GM18517 (cell line): ENCODE measurements around the gene AFDN.

Source experiments
- ATAC-seq: cut with Tn5 transposase; IDR thresholded peaks from one replicate; pipeline ENCODE4 v1.9.1; 2021; ENCODE audit warnings: mild to moderate bottlenecking, moderate library complexity; ENCODE audit not compliant: unreplicated experiment

Gene AFDN, protein sequence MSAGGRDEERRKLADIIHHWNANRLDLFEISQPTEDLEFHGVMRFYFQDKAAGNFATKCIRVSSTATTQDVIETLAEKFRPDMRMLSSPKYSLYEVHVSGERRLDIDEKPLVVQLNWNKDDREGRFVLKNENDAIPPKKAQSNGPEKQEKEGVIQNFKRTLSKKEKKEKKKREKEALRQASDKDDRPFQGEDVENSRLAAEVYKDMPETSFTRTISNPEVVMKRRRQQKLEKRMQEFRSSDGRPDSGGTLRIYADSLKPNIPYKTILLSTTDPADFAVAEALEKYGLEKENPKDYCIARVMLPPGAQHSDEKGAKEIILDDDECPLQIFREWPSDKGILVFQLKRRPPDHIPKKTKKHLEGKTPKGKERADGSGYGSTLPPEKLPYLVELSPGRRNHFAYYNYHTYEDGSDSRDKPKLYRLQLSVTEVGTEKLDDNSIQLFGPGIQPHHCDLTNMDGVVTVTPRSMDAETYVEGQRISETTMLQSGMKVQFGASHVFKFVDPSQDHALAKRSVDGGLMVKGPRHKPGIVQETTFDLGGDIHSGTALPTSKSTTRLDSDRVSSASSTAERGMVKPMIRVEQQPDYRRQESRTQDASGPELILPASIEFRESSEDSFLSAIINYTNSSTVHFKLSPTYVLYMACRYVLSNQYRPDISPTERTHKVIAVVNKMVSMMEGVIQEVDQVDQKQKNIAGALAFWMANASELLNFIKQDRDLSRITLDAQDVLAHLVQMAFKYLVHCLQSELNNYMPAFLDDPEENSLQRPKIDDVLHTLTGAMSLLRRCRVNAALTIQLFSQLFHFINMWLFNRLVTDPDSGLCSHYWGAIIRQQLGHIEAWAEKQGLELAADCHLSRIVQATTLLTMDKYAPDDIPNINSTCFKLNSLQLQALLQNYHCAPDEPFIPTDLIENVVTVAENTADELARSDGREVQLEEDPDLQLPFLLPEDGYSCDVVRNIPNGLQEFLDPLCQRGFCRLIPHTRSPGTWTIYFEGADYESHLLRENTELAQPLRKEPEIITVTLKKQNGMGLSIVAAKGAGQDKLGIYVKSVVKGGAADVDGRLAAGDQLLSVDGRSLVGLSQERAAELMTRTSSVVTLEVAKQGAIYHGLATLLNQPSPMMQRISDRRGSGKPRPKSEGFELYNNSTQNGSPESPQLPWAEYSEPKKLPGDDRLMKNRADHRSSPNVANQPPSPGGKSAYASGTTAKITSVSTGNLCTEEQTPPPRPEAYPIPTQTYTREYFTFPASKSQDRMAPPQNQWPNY (N-terminal part only)

DNA sequence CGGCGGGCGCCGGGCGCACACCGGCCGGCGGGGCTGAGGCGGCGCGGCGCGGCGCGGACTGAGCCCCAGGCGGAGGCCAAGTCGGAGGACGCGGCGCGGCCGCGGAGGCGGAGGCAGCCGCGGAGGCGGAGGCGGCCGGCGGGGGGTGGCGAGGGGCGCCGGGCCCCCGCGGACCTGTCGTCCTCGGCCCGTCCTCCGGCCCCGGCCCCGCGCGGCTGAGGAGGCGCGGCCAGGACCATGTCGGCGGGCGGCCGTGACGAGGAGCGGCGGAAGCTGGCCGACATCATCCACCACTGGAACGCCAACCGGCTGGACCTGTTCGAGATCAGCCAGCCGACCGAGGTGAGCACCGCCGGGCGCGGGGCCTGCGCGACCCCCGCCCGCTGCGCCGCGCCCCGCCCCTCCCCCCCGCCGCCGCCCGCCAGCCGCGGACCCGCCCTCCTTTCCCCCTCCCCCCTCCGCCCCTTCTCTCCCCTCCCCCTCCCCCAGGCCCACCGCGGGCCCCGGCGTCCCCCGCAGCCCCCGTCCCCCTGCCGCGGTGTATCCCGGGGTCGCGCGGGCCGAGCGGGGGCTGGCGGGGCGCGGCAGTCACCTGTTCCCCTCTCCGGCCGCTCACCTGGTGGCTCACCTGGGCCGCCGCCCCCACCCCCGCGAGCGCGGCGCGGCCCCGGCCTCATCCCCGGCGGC lies at the start of gene AFDN:
AFDN (plus strand) TSS at position 16 of the 687 bp plus-strand sequence; CDS start at position 238, 222 bp downstream.
- peak; percentile 41 for ATAC-seq

DNA sequence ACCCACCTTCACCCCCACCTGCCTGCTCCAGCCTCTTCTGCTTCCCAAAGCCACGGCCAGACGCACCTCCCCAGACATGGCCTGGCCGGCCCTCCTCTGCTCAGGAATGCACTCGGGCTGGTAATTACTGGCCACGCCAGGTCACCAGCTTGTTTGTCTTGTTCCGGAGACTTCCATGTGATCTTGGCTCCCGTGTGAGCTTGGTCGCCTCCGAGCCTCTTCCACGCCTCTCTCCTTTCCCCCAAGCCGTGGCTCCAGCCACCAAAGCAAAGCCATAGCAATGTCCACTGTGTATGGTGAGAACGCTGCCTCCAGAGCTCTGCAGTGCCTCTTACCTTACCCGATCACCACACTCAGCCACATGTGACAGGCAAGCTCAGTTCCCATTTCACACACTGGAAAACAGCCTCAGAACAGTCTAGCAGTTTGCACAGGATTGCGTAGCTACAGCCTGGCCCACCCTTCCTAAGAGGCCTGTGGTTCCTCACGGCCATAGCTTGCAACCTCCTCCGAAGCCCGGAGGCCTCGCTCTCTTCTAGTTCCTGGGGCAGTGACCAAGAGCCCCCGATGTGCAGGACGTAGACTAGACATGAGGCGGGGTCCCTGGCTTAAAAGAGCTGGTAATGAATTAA lies 48.1 kb upstream of the AFDN start:
- no peak for ATAC-seq

DNA sequence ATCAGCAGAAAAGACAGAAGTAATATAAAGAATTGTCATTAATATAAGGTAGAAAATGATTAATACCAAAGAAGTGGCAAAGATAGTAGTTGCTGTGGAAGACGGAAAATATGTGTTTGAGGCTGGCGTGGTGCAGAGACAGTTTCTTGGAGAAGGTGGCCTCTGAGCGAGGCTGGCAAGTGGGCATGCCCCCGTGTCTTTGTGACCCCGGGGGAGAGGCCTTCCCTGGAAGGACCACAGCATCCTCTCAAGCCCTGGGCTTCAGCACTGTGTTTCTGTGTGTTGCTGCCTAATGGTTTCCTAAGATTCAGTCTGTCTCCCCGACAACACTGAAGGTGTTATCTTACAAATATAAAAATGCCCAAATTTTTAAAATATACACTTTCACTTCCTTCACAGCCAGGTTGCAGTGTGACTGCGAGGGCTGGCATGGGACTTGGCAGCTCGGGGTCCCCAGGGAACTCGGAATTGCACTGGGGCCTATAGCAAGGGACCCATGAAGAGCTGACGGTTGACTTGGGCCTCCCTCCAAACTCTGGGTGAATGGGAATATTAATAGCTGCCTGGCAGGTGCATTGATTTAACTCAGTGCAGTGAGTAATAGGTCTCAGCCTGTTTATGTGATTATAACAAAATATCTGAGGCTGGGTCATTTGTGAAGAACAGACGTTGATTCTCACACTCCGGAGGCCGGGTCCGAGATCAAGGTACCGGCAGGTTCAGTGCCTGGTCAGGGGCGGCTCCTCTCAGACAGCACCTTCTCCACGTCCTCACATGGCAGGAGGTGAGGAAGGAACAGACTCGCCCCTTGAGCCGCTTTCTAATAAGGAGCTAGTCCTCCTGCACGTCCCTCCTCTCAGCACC lies 47.4 kb upstream of the AFDN start:
- ATAC-seq: no peak

DNA sequence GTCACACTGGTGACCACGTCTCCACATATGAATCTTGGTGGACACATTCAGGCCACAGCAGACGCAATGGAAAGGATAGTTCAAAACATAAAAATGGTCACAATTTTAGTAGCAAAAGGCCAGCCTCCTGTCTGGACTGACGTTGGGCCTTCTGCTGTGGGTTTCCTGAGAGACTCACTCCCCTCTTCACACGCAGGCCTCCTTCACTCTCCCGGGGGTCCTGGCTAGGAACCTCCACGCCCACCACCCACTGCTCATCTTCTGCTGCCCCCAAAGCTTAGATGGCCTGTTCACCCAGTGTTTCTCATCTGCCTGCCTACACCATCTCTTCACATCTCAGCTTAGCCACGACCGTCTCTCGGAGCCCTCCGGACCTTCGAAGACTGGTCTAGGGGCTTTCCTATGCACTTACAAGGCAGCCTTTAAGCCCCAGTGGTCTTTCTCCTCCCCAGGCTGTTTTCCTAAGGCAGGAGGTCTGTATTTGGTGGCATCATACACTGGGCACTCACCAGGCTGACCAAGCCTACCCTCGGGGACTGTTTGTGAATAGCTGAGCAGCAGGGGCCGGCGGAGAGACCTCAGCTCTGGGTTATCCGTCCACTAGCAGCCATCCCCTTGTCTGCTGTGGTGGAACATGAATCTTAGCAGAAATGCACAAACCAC lies 46.6 kb upstream of the AFDN start:
- ATAC-seq: no peak

DNA sequence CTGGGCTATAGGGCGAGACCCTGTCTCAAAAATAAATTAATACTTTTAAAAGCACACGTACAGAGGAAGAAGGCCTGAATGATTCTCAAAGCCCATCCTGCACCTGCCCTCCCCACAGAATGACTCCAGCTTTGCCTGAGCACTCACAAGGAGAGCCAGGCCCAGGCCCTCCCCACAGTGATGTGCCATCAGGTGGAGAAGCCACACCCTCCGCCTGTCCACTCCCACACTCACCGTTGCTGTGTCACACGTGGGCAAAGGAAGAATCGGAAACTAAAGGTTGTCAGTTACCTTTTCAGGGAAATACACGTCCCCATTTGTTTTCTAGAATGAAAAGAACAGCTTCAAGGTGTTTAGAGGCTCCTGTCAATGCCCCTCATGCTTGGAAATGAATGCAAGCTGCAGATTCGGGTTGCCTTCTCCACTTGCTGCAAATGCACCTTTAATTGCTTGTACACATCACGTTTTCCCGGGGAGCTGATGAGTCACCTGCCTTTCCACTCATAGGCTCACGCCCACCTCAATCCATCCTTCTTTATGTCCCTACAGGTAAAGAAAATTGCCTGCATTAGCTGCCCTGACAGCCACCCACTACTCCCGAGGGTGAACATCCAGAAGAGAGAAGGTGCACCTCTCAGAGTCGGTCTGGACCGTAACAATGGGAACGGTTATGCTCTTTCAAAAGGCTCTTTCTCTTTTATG lies 45.5 kb upstream of the AFDN start:
- no peak for ATAC-seq

DNA sequence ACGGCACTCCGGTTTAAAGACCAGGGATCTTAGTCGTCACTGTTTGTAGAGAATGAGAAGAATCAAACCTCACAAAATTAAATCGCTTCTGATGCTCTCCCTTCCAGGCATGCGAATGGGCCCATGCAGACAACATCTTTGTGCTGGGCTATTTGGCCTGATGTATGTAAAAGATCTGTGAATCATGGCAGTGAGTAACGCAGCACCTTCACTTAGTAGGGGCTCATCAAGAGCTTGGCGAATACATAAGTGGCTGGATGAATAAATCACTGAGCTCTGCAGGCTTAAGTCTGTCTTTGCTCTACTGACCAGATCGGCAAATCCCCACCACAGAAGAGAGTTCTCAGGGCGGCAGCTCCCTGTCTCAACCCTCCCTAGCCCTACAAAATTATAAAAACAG lies 44.8 kb upstream of the AFDN start:
- no peak for ATAC-seq

DNA sequence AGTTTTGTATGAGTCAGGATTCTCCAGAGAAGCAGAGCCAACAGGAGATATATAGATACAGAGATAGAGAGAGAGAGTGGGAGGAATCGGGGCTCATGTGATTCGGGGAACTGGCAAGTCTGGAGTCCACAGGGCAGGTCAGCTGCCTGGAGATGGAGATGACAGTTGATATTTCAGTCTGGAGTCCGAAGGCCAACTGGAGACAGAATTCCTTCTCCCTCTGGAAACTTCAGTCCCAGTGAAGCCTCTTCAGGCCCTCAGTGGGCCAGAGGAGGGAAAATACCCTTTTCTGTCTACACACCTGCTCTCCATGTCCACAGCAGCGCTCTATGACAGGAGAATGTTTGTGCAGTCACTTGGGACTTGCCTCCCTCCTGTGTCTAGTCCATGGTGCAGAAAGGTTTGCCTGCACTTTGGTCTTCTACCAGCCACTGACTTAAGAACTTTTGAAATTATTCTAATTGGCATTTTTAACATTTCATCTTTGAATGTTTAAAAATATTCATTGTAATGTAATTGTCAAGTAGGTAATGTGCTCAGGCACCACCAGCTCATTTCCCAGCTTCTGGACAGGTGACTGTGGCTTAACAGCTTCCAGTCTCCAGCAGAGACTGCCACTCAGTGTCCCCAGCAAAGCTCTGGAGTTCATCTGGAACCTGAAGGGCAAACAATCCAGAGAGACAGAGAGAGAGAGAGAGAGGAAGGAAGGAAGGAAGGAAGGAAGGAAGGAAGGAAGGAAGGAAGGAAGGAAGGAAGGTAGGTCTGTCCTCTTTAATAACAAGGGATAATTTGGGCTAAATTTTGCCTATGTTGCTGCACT lies 43.8 kb upstream of the AFDN start:
- no peak for ATAC-seq

DNA sequence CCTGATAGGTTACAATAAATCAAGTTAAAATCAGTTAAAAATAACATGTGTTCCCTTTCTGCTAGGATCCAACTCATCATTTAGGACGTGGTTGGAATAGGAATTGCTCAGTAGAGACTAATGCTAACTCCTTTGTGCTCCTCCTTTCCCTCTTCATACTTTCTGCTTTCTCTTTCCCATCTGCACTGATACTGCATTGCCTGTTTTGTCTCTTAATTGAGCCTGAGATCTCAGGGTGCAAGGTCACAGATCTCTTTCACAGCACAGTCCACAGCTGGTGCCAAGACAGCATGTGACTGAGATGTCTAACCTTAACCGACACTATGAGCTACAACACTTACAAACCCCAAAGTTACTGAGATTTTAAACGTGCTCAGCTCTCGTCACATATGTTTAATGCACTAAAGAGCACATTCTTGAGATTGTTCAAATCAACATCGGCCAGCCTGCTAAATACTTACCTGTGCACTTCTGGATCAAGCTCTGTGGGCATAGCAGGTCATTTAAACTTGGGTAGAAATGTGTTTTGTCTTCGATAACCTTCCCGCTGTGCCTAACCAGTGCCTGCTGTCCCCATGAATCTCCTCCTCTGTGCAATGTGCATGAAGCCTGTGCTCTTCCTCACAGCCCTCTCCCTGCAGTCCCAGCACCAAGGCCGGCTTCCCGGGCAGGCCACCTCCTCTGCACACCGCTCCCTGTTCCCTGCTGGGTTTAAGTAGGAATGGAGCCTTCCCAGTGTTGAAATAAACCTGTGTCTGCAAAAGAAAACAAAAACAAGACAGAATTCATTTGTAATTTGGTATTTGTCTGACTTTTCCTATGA lies 39.6 kb upstream of the AFDN start:
- no peak for ATAC-seq

DNA sequence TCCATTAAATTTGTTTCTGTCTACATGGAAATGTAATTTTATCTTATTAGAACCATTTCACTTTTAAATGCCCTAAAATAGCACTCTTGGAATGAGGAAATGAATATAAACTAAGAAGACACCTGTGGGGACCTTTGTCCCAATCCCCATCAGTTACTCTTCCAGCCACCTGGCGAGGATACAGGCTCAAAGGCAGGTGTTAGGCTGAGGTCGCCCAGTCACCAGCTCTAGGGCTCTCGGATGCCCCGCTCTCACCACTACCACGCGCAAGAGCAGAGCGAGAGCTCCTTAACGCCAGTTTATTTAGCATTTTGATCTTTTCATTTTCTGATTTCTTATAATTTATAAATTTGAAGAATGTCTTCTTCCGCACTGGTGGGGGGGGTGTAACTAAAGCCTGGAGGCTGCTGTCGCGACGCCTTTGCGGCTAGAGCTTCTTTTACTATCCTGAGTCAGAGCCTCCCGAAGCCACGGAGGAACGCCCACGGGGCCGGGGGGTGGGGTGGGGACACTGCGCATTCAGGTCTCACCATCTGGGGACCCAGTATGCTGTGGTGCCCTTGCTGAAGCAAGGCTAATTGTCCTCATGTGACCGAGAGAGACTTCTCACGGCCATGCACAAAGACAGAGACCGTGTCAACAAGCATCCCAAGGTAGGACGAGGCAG lies 38.7 kb upstream of the AFDN start:
- no peak for ATAC-seq

DNA sequence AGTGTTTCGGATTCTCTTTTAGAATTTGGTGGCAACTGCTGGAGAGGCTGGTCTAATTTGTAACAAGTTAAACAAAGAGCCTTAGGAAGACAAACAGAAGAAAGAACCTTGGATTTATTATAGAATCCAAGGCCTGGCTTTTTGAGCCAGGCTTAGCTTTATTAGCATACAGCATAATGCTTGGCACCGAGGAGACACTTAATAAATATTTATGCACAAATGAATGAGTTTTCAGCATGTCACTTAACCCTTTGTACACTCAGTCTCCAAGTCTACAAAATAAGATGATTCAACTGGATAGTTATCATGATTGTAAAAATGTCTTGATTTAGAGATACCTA lies 38.2 kb upstream of the AFDN start:
- no peak for ATAC-seq

DNA sequence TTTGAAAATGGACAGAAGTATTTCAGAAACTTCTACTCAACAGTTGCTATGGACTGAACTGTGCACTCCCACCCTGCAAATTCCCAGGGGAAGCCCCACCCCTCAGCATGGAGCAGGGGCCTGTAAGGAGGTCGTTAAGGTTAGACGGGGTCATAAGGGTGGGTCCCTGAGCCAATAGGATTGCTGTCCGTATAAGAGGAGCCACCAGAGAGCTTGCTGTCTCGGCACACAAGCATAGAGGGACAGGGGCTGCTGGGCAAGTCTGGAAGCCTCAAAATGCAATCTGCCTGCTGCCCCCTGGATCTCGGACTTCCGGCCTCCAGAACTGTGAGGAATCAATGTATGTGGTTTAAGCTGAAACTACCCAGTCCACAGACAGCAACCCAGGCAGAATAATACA lies 37.4 kb upstream of the AFDN start:
- ATAC-seq: no peak

DNA sequence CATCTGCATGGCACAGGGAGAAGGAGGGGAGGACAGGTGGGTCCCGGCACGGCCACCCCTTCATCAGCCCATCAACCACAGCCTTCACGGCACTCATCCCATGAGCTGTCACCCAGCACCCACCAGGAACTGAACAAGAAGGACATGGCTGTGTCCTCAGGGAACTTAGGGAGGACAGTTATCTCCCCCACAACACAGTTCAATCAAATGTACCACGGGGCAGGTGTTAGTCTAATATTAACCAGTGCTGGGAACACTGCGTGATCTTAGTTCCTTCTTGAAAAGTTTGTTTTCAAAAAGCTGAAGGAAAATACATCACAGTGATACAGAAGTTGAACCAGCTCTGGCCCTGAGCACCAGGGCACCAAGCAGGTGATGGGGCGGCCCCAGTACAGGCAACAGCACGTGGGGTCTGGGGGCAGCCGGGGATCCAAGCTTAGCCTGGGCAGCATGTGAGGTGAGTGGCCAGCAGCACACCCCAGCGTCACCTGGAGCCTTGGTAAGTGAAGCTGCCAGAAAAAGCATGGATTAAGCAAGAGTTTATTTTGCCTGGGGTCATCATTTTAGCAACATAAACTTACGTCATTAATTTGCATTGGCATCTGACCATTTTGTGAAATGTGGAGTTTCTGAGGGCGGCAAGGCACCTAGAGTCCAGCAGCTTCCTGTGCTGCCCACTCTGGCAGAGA lies 35.5 kb upstream of the AFDN start:
- ATAC-seq: no peak

DNA sequence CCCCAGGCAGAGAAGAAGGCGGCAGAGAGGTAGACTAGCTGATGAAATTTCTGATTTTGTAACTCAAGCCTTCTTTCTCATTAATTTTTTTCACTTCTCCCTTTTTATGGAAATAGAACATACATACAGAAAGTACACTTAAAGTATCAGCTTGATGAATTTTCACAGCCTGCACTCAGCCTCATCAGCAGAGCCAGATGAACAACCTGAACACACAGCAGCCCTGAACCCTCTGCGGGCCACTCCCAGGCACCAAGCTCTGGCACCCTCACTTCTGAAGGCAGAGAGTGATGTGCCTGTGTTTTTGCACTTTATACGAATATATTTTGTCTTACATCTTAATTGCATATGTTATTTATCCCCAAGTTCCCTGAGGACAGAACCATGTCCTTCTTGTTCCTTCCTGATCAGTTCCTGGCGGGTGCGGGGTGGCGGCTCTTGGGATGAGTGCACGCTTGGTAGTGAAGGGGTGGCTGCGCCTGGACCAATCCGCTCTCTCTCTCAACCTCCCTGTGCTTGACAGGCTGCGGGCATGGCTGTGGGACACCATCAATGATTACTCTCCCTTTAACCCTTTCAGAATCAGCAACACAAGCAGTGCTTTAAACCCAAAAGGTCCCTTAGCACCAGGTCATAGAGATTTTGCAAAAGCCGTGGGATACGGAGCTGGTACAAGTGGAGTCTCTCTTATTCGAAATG lies 34.8 kb upstream of the AFDN start:
- ATAC-seq: no peak

DNA sequence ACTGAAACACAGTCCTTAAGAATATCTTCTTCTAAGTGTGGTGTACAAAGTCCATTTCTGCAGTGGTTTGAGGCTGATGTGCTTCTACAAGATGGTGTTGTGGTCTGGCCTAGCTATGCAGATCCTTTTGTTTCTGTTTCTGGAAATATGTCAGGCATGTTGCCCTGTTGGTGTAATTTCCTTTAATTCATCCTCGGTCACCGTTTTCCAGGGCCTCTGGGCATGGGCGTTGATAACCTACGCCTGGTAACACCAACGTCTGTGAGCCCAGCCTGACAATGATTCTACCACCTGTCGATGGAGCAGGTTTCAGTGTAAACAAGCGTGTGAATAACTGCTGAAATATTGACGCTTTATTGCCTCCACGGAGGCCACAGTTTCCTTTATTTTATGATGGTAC lies 33.3 kb upstream of the AFDN start:
- ATAC-seq: no peak
